CD4-positive, alpha-beta T cell treated with Interleukin-17A for 1 hour (primary cell): ENCODE data around the gene POLQ.
"Not testable (repeated sequence)": the region's sequence is repeated elsewhere in the genome, so short reads cannot be mapped to it uniquely, and the experiment has no call there.

Experiments used
- DNase-seq: peaks from one replicate; pipeline ENCODE4 v3.0.0-alpha.2; 2020

POLQ gene

GRCh38 chr3:121418182-121418581, 127.6 kb downstream of the POLQ start:
- DNase-seq, result no peak

GRCh38 chr3:121414924-121415323, 130.9 kb downstream of the POLQ start:
- no peak for DNase-seq

- no peak for DNase-seq
Observed at GRCh38 chr3:121411523-121411922, 134.3 kb downstream of the POLQ start.

GRCh38 chr3:121405631-121406030, 140.2 kb downstream of the POLQ start:
- no peak for DNase-seq

GRCh38 chr3:121399820-121400219, 146.0 kb downstream of the POLQ start:
- no peak for DNase-seq

- DNase-seq, result not testable (repeated sequence)
Observed at GRCh38 chr3:121398051-121398450, 147.7 kb downstream of the POLQ start.

- DNase-seq, result not testable (repeated sequence)
Observed at GRCh38 chr3:121395967-121396366, 149.8 kb downstream of the POLQ start.

- DNase-seq, result not testable (repeated sequence)
Observed at GRCh38 chr3:121388308-121388707, 157.5 kb downstream of the POLQ start.
